Esophagus (tissue), 2 donors: ENCODE data around the gene KRTDAP. TPM values are rescaled to one million over a fixed set of nuclear protein-coding genes. Genes with fewer than 3 reads are reported as not detected.

Experiments used
- H3K27ac ChIP-seq, 2 donors: one replicate each; pipeline ENCODE4 v1.5.1; 2013; ENCODE audit warnings: low read depth in 2 of 2, mild to moderate bottlenecking in 2 of 2, inconsistent platforms in 1 of 2, low read length in 1 of 2, moderate library complexity in 1 of 2
- H3K27me3 ChIP-seq, 2 donors: one replicate each; pipeline ENCODE4 v1.6.1; 2013; ENCODE audit warnings: low read length in 2 of 2, control low read depth in 1 of 2, mild to moderate bottlenecking in 1 of 2; ENCODE audit not compliant: insufficient read depth in 2 of 2, control insufficient read depth in 1 of 2
- H3K36me3 ChIP-seq, 2 donors: one replicate each; pipeline ENCODE4 v1.6.1; 2013; ENCODE audit warnings: low read length in 1 of 2; ENCODE audit not compliant: control insufficient read depth in 2 of 2, insufficient read depth in 2 of 2
- H3K4me1 ChIP-seq, 2 donors: one replicate each; pipeline ENCODE4 v1.6.1; 2013; ENCODE audit warnings: low read length in 1 of 2; ENCODE audit not compliant: control insufficient read depth in 2 of 2, insufficient read depth in 2 of 2
- H3K4me3 ChIP-seq, 2 donors: one replicate each; pipeline ENCODE4 v1.5.1; 2013; ENCODE audit warnings: low read length in 2 of 2, mild to moderate bottlenecking in 2 of 2, low read depth in 1 of 2, moderate library complexity in 1 of 2
- H3K9me3 ChIP-seq, 2 donors: one replicate each; pipeline ENCODE4 v1.6.1; 2013; ENCODE audit warnings: mild to moderate bottlenecking in 2 of 2, low read depth in 1 of 2, low read length in 1 of 2, moderate library complexity in 1 of 2; ENCODE audit not compliant: control insufficient read depth in 2 of 2, insufficient read depth in 1 of 2
- WGBS, 2 donors: extraction: QIAGEN DNeasy Blood & Tissue Kit; methylation state at CpG; one replicate each; pipeline ENCODE4 v1.1.7; 2013; 5-methylcytosine and 5-hydroxymethylcytosine counted together
- polyA plus RNA-seq, 2 donors: library from polyadenylated mRNA; stranded (reverse); fragments of 200-250 nt; gene quantifications; one replicate each; pipeline ENCODE4 v1.2.3, GENCODE V29; 2013
- donor health status: healthy with polysubstance abuse.
- donor health status: Bipolar disorder and iron deficiency.

KRTDAP gene
- polyA plus RNA-seq, 2 donors, result 109 to 238 TPM

GRCh38 chr19:35449359-35450043, 40.8 kb downstream of the KRTDAP start:
- Histone ChIP-seq H3K36me3 (no peaks in the 10 kb centered on the region), H3K27ac (peak overlapping the region in 1 of 2 donors; percentile 85), H3K4me1 (peaks cover 0 to 10% of the 10 kb centered on the region in 2 donors), H3K9me3 (no peaks in the 10 kb centered on the region), H3K4me3 (no peak overlapping the region), H3K27me3 (no peaks in the 10 kb centered on the region)
- 44 to 49% methylated on average over 27 of the region's 27 CpGs for WGBS, 2 donors

GRCh38 chr19:35447606-35448469, 42.4 kb downstream of the KRTDAP start, which contains the start of gene FFAR2:
Gene FFAR2, plus strand, starts transcription at chr19:35448257. Its CDS starts 1,458 bp downstream, at chr19:35449715.
- Histone ChIP-seq H3K4me3 (no peak within 1 kb of the TSS), H3K4me1 (peaks cover 0 to 10% of the 10 kb centered on the region in 2 donors), H3K36me3 (no peaks in the 10 kb centered on the region), H3K27me3 (no peaks in the 10 kb centered on the region), H3K27ac (peak within 1 kb of the TSS; percentile 69 to 85), H3K9me3 (no peaks in the 10 kb centered on the region)
- 83% methylated on average over 12 of the region's 12 CpGs for WGBS, 2 donors

- no peak overlapping the region for H3K27ac ChIP-seq
These were observed 44.3 kb downstream of the KRTDAP start for GRCh38 chr19:35445826-35446593.

GRCh38 chr19:35444735-35445134, 45.5 kb downstream of the KRTDAP start:
- H3K27ac ChIP-seq, result no peak overlapping the region
- no peaks in the 10 kb centered on the region for H3K36me3 ChIP-seq
- WGBS, 2 donors, result 69 to 78% methylated on average over 1 of the region's 1 CpG
- H3K4me3 ChIP-seq, result no peak overlapping the region
- H3K9me3 ChIP-seq, result no peaks in the 10 kb centered on the region
- peaks cover 0 to 5% of the 10 kb centered on the region in 2 donors for H3K4me1 ChIP-seq
- no peaks in the 10 kb centered on the region for H3K27me3 ChIP-seq

More at GRCh38 chr19:35445826-35446593, 44.3 kb downstream of the KRTDAP start:
- Histone ChIP-seq H3K4me3 (no peak overlapping the region), H3K36me3 (no peaks in the 10 kb centered on the region), H3K27me3 (no peaks in the 10 kb centered on the region), H3K9me3 (no peaks in the 10 kb centered on the region), H3K4me1 (peaks cover 0 to 10% of the 10 kb centered on the region in 2 donors)
- 82 to 84% methylated on average over 21 of the region's 21 CpGs for WGBS, 2 donors

GRCh38 chr19:35442091-35442490, 48.2 kb downstream of the KRTDAP start:
- 72 to 77% methylated on average over 7 of the region's 7 CpGs for WGBS, 2 donors

GRCh38 chr19:35439921-35440320, 50.3 kb downstream of the KRTDAP start:
- 85 to 90% methylated on average over 6 of the region's 6 CpGs for WGBS, 2 donors
- peaks cover 0 to 11% of the 10 kb centered on the region in 2 donors for H3K4me1 ChIP-seq
- no peaks in the 10 kb centered on the region for H3K9me3 ChIP-seq
- no peaks in the 10 kb centered on the region for H3K36me3 ChIP-seq
- H3K4me3 ChIP-seq, result no peak overlapping the region
- no peak overlapping the region for H3K27ac ChIP-seq
- no peaks in the 10 kb centered on the region for H3K27me3 ChIP-seq

More at GRCh38 chr19:35442091-35442490, 48.2 kb downstream of the KRTDAP start:
- H3K27ac ChIP-seq, result no peak overlapping the region
- H3K4me1 ChIP-seq, result peaks cover 0 to 5% of the 10 kb centered on the region in 2 donors
- no peaks in the 10 kb centered on the region for H3K36me3 ChIP-seq
- no peak overlapping the region for H3K4me3 ChIP-seq
- no peaks in the 10 kb centered on the region for H3K9me3 ChIP-seq
- no peaks in the 10 kb centered on the region for H3K27me3 ChIP-seq

GRCh38 chr19:35438527-35438926, 51.7 kb downstream of the KRTDAP start:
- no peaks in the 10 kb centered on the region for H3K36me3 ChIP-seq
- H3K4me1 ChIP-seq, result peaks cover 0 to 18% of the 10 kb centered on the region in 2 donors
- H3K4me3 ChIP-seq, result no peak overlapping the region
- no peaks in the 10 kb centered on the region for H3K27me3 ChIP-seq
- 57 to 66% methylated on average over 5 of the region's 5 CpGs for WGBS, 2 donors
- no peak overlapping the region for H3K27ac ChIP-seq
- no peaks in the 10 kb centered on the region for H3K9me3 ChIP-seq

- 83 to 85% methylated on average over 5 of the region's 5 CpGs for WGBS, 2 donors
- H3K36me3 ChIP-seq, result no peaks in the 10 kb centered on the region
- no peak overlapping the region for H3K27ac ChIP-seq
- H3K9me3 ChIP-seq, result no peaks in the 10 kb centered on the region
- H3K4me3 ChIP-seq, result no peak overlapping the region
- peaks cover 0 to 18% of the 10 kb centered on the region in 2 donors for H3K4me1 ChIP-seq
- no peaks in the 10 kb centered on the region for H3K27me3 ChIP-seq
These were observed 52.2 kb downstream of the KRTDAP start for GRCh38 chr19:35438096-35438495.

- Histone ChIP-seq H3K9me3 (no peaks in the 10 kb centered on the region), H3K36me3 (no peaks in the 10 kb centered on the region), H3K27me3 (no peaks in the 10 kb centered on the region), H3K27ac (peak overlapping the region in 1 of 2 donors; percentile 68), H3K4me3 (no peak overlapping the region), H3K4me1 (peaks cover 0 to 18% of the 10 kb centered on the region in 2 donors)
- 84 to 91% methylated on average over 15 of the region's 15 CpGs for WGBS, 2 donors
These were observed 52.8 kb downstream of the KRTDAP start for GRCh38 chr19:35437406-35437951.
